NCI-H1930 (cell line): Measurements from ENCODE around the gene CNTN5.
"Not testable (repeated sequence)": the region's sequence is repeated elsewhere in the genome, so short reads cannot be mapped to it uniquely, and the experiment has no call there.

Experiments
- DNase-seq, 2 experiments: peaks; one replicate each; lab custom pipeline; 2025; lab: John Stamatoyannopoulos, UW

Gene CNTN5

GRCh38 chr11:99275521-99275920 lies 254.8 kb downstream of the CNTN5 start:
- no peak for DNase-seq

GRCh38 chr11:99277281-99277680 lies 256.5 kb downstream of the CNTN5 start:
- no peak for DNase-seq

GRCh38 chr11:99279266-99279665 lies 258.5 kb downstream of the CNTN5 start:
- no peak for DNase-seq

- no peak for DNase-seq
These were observed 260.6 kb downstream of the CNTN5 start for GRCh38 chr11:99281331-99281730.

GRCh38 chr11:99297925-99298324 lies 277.2 kb downstream of the CNTN5 start:
- not testable (repeated sequence) for DNase-seq

GRCh38 chr11:99307510-99308088 lies 286.9 kb downstream of the CNTN5 start:
- DNase-seq: no peak

GRCh38 chr11:99311870-99312269 lies 291.1 kb downstream of the CNTN5 start:
- DNase-seq: no peak

- no peak for DNase-seq
These were observed 296.2 kb downstream of the CNTN5 start for GRCh38 chr11:99316776-99317520.

GRCh38 chr11:99320769-99321290 lies 300.1 kb downstream of the CNTN5 start:
- no peak for DNase-seq

GRCh38 chr11:99325847-99326246 lies 305.1 kb downstream of the CNTN5 start:
- DNase-seq: no peak

GRCh38 chr11:99327066-99327465 lies 306.3 kb downstream of the CNTN5 start:
- DNase-seq: no peak

GRCh38 chr11:99327527-99327926 lies 306.8 kb downstream of the CNTN5 start:
- no peak for DNase-seq

- DNase-seq: no peak
These were observed 312.9 kb downstream of the CNTN5 start for GRCh38 chr11:99333621-99334020.

GRCh38 chr11:99343117-99343516 lies 322.4 kb downstream of the CNTN5 start:
- DNase-seq: no peak

GRCh38 chr11:99349151-99349673 lies 328.5 kb downstream of the CNTN5 start:
- DNase-seq: no peak

GRCh38 chr11:99351624-99352023 lies 330.9 kb downstream of the CNTN5 start:
- no peak for DNase-seq

- DNase-seq: no peak
These were observed 331.9 kb downstream of the CNTN5 start for GRCh38 chr11:99352642-99353041.

- no peak for DNase-seq
These were observed 345.8 kb downstream of the CNTN5 start for GRCh38 chr11:99366546-99366945.

GRCh38 chr11:99368583-99368982 lies 347.8 kb downstream of the CNTN5 start:
- no peak for DNase-seq

- peak in 1 of 2 experiments; percentile 20 for DNase-seq
These were observed 349.9 kb downstream of the CNTN5 start for GRCh38 chr11:99370549-99371216.

- no peak for DNase-seq
These were observed 350.5 kb downstream of the CNTN5 start for GRCh38 chr11:99371257-99371656.

GRCh38 chr11:99376463-99376862 lies 355.7 kb downstream of the CNTN5 start:
- no peak for DNase-seq
